HT1080 (cell line): ENCODE results near the gene TMEM54. TPM values are rescaled to one million over a fixed set of nuclear protein-coding genes. Genes with fewer than 3 reads are reported as not detected.

Experiments
- DNase-seq: peaks from one replicate; pipeline ENCODE4 v3.0.0-alpha.2; 2015; ENCODE audit warnings: low read depth
- total RNA-seq: library from RNA; depleted of rRNA; stranded (reverse); fragments of >200 nt; shearing (Covaris generic); gene quantifications from 2 replicates; pipeline ENCODE4 v1.2.3, GENCODE V29; 2014

The TMEM54 gene
- total RNA-seq, 1 experiment from 2014 or later, result 47.4 TPM

DNA sequence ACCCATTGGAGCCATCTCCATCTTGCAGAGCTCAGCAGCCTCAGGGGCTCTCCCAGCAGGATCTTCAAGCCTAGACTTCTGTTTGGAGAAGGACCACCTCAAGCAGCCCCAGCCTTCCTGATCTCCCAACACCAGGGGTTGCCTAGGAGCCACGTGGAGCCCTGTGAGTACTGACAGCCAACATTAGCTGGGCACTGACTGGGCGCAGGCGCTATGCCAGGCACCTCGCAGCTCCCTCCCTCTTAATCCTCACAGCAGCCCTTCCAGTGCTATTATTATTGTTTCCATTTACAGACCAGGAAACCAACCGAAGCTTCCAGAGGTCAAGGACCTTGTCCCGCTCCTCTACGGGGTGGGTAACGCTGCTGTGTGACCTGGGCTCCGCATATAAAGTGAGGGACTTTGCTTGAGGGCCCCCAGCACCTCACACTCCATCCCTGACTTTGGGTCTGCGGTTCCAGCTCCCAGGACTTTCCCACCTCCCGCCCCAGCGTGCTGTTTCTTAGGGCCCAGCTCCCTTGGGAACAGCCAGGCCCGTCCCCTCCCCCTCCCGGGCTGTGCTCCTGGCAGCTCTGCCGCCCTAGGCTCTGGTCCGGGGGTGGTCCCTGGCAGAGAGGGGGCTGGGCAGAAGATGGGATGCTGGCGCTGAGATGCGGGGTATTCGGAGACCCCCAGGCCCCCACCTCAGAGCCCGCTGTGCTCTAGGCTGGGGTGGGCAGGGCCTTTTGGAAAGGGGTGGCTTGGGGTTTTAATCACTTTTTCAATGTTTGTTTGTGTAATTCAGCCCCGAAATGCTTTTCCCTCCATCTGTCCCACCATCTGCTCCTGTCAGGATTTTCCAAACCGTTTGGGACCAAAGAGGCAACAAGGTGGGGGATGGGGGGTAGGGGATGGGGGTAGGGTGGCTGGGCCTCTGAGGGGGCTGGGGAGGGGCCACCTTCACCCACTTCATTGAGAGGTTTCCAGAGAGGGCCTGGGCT lies 19.0 kb downstream of the TMEM54 start:
- no peak for DNase-seq

DNA sequence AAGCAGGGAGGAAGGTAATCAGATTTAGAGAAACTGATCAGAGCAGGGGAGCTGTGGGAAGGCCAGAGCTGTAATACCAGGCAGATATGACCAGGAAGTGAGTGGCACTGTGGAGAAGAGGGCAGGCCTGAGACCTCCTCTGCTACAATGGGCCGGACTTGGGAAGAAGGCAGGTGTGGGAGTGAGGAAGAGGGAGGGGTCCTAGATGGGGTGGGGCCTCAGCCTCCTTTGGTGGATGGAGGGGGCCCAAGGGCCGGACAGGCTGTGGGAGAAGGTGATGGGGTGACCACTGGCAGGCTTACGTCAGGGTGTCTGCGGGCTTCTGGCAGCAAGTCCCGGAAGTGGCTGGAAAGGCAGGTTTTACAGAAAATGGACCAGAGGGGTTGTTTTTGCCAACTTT lies 19.9 kb downstream of the TMEM54 start:
- no peak for DNase-seq

DNA sequence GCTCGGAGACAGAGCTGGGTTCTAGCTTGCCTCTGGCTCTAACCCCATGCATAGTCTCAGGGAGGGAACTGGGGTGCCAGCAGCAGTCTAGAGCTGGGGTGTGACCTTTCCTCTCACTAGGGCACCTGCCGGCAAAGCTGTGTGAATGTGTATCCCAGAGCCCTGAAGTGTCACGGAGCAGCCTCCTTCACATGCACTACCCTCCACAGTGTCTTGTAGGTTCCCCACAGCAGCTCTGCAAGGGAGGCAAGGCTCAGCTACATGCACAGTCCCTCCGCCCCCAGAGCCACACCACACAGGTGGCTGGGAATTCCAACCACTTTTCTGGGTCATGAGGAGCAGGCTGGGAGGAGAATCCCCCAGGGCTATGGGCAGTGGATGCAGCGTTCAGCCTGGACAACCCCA lies 22.6 kb downstream of the TMEM54 start:
- DNase-seq, result no peak

DNA sequence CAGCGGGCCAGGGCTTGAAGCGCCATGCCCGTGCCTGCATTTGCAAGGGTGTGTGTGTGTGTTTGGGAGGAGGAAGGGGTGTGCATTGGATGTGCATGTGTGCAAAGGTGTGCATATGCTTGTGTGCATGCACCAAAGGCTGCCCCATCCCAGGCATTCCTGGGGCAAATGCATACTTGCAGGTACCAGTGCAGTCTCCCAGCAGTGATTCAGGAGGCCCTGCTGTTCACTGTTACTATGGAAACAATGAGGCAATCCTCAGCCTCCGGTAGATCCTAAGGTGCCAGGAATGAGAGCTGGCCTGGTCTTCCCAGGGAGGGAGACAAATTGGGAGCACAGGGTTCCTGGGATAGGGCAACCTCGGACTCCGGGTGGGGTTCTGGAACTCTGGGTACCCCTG lies 23.0 kb downstream of the TMEM54 start:
- DNase-seq, result peak; percentile 38

DNA sequence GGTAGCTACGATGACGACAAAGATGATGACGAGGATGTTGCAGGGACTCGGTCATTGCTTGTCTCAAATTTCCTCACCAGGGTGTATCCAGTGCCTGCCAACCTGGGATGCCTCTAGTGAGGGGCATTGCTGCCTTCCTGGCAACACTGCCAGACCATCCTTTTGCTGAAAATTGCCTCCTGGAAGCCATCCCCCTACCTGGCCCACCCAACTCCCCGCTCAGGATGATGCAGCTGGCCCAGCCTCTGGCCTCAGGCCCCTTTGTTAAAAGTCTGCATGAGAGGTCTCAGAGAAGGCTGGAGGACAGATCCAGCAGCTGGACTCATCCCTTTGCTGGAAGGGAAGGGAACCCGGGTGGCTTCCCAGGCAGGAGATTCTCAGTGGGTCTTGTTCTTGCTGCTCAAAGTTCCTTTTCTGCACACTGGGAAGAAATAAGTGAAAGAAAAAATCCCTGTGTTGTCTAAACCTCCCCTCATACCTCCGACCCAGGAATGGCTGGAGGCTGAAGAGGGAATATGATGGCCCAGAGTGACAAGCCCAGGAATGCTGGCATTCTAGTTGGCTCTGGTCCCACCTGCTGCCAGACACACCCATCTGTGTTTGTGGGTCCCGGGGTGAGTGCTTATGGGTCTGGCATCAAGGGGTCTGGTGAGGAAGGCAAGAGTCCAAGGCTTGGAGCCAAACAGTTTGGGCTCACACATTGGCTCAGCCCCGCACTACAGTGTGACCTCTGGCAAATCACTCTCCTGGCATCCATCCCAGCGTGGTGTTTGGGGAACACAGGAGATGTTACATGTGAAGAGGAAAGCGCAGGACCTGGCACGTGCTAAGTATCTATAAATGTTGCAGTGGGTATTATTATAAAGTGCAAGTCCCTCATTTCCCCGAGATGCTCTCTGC lies 23.7 kb downstream of the TMEM54 start:
- DNase-seq, result no peak

DNA sequence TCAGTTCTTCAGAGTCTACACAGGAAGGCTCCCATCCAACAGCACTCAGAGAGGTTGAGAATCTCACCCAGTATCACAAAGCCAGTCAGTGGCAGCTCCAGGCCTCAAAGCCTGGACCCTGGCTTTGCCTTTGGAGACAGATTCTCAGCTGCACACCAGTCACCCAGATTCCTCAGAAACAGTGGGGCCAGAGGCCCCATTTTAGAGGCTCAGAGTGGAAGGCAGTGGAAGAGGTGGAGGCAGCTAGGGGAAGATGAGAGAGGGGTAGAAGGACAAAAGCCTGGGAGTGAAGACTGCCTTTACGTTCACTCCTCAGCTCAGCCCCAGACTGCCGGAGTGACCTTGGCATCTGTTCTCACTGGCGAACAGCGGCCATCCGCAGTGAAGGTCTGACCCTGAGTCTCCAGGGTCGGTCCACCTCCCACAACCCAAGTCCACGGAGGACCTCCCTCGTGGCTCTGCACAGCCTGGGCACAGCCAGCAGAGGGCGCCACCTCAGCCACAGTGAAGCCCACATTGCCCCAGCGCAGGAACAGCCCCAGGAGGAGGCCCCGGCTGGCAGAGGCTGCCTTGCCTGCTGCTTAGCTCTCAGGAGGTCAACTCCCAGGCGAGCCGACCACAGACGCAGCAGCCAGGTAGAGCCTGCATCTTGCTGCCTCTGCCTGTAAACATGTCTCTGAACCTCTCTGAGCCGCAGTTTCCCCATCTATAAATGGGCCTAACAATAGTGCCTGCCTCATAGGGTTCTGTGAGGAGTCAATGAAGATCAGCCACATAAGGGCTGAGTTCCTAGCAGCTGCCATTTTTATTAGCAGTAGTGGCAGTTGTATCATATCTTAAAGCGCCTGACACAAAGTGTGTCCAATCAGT lies 24.6 kb downstream of the TMEM54 start:
- DNase-seq, result no peak

DNA sequence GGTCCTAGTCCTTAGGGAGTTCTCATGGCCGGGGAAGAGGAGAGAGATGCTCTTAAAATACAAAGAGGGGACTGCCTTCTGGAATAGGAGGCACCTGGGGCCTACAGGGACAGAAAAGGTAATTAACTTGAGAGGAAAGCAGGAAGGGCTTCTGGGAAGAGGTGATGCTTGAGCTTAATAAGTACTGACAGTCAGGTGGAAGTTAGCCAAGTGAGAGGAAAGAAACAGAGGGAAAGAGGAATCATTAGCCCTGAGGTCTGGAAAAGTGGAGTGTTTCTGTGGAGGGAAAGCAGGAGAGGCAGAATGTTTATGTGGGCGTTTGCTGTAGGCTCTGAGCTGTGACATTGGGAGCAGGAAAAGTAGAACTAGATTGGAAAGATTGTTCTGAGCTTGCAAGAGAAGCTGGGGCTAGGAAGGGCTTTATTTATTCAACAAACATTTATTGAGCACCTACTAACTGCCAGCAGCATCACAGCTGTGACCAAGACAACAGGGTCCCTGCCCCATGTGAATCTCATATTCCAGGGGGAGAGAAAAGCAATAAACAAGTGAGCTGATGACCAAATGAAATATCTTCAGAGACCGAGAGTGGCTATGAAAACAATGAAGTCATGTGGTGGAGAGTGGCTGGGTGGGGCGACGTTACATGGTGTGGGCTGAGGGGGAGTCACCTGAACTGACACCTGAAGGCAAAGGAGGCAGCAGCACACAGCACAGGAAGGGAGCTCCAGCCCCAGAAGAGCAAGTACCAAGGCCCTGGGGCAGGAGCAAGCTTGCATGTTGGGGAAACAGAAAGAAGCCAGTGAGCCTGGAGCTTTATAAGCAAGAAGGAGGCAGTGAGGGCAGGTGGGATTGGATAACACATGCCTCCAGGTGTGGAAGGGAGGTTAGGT lies 26.1 kb downstream of the TMEM54 start:
- DNase-seq, result no peak

DNA sequence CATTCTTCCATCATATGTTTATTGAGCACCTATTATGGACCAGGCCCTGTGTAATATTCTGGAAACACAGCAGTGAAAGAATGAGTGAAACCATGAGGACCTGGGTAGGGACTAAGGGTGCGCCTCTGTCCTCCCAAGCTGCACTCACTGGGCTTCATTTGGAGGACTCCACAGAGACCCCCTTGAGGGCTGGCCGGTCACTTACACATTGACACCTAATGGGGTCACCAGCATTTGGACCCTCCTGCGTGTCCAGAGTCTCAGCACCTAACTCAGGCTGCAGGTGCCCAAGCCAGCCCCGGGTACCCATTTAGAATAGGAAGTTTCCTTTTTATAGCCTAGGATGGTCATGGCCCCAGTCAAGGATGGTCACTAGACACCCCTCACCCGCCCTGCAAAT lies 27.7 kb downstream of the TMEM54 start:
- no peak for DNase-seq

DNA sequence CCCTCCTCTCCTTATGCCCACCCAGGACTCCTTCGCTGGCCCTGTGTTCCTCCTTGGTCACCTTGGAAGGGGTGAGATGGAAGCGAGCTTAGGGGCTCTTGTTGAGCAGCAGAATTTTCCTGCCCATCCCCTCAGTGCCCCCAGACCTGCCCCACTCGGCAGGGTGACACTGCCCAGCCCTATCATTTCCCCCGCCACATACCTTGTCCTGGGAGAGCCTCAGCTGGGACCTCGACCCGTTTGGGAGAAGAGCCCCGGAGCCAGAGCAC lies 29.1 kb downstream of the TMEM54 start:
- no peak for DNase-seq

DNA sequence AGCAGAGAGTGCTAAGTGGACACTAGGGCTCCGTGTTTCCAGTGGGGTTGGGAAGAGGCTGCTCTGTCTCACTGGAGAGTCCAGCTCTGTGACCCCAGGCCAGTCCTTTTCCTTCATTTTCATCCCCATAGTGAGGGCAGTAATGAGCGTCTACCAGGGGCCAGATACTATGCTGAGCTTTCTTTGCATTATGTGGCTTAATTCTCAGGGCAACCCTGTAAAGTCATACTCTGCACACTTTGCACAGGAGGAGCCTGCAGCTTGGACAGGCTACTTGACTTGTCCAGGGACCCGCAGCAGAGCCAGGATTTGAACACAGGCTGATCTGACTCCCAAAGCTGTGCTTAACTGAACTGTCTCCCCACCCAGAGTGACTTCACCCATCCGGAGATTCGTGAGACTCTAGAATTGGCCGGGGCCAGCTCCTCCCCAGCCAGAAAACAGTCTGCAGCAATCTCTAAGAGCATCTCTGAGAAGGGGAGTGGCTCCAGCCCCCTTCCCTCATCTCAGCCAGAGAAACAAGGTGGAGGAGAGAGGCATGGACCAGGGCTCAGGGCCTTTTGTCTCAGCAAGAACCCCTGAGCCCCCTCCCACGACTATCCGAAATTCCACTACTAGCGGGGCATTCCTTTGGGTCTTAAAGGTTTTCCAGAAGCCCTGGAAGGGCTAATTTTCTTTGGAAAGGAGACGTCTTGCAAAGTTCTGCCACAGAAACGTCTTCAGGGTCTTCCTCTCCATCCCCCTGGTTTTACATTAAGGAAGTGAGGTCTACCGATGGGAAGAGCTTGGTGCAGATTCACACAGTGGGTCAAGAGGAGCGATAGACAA lies 29.6 kb downstream of the TMEM54 start:
- DNase-seq, result no peak

DNA sequence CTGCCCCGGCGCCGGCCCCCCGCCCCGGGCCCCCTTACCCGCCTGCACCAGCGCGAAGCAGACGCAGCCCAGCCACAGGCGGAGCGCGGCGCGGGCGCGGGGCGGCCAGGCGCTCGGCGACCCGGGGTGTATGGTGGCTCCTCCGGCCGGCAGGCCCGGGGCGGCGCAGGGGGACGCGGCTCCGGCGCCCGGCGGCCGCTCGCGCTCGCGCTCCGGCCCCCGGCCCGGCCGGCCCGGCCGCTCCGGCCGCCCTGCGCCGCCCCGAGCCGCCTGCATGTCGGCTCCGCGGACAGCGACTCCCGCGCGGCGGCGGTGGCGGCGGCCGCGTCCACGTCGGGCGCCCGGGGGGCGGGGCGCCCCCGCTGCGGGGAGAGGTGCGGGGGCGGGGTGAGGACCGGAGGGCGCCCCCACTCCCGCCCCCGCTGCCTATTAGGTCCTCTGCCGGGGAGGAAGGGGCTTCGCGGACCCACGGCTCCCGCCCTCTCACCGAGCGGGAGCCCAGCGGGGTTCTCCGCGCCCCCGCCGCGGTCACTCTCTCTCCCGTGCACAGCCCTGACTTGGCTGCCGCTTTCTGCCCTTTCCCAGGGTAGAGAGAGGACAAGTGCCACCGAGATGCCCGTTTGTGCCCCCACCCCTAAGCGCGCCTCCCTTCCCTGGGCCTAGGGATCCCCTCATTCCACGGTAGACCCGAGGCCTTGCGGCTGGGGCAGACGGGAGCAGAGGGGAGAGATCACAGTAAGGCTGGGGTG lies 30.4 kb downstream of the TMEM54 start, which contains the start of gene FNDC5:
Gene FNDC5, minus strand, starts transcription at position 298 of the 749 bp plus-strand sequence.
- no peak for DNase-seq

DNA sequence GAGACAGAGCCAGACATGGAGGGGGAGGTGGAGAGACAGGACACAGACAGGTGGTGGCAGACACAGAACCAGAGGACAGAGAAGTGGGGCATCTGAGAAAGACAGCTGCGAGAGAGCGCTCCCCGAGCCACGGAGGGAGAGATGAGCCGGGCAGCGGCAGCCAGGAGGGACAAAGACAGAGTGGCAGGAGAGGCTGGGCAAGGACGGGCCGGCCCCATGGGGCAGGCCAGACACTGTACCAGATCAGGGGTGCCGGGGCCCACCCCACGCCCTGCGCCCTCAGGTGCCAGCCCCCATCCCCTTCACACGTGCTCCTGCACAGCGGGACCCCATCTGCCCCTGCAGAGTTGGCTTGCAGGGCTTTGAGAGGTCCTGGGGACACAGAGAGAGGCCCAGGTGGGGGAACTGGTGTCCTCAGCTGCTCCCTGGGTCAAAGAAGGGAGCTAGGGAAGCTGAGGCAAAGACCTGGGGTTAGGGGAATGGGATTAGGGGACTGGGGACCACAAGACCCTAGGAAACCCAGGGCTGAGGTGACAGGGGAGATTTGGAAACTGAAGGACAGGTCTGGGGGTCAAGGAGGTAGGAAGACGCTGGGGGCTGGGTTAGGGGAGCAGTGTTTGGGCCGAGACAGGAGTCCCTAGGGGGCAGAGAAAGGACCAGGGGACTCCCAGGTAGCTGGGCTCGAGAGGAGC lies 31.1 kb downstream of the TMEM54 start:
- DNase-seq, result no peak

DNA sequence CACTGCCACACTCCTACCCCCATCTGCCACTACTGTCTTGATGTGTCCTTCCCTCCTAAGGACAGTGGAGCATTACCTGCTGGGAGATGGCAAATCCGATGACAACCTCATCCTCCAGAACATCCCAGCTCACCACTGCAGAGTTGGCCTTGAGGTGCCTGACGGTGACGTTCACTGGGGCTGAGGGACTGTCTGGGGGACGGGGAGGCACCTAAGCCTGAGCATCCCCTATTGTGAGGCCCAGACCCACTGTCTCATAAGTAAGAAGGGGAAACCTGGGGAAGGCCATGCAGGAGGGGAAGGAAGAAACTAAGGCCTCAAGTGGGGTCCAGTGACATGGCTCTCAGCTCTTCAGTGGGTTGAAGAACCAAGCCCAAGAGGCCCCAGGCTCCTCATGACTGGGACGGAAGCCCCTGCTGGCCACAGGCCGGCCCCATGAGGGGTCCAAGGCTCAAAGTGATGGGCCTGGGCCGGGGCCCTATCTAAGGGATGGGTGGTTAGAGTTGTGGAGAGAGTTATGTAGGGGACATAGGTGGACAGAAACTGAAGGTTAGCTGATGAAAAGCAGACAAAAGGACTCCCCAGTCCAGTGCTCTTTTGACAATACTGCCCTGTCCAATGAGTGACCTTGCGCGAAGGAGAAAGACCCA lies 32.3 kb downstream of the TMEM54 start:
- no peak for DNase-seq

DNA sequence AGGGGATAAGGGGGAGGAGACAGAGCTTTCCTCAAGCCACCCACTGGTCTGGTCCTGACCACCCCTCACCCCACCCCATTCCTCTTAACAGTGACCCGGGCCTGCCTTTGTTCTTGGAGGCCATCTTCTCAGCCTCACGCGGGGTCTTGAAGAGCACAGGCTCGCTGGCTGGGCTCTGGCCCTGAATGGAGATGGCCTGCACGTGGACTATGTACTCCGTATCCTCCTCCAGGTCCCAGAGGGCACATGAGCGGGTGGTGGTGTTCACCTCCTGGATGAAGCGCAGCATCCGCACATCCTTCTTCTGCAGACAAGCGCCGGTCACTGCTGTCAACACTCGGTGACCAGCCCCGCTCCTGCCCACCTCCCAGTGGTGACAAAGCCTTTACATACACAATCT lies 33.1 kb downstream of the TMEM54 start:
- no peak for DNase-seq

DNA sequence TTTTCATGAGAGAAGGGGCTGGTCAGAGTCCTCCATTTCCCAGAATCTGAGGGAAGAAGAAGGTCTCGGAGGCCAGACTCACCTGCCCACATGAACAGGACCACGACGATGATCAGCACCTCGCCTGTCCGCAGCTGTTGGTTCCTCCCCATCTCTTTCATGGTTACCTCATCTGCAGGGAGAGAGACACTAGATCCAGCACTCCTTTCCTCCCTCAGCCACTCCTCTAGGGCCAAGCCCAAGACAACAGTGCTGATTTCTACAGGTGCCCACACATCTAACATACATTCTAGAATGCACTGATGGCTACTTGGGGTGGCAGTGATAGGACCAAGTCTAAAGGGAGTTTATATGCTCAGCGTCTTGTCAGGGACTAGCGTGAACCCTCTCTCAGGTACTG lies 33.5 kb downstream of the TMEM54 start:
- DNase-seq, result no peak

DNA sequence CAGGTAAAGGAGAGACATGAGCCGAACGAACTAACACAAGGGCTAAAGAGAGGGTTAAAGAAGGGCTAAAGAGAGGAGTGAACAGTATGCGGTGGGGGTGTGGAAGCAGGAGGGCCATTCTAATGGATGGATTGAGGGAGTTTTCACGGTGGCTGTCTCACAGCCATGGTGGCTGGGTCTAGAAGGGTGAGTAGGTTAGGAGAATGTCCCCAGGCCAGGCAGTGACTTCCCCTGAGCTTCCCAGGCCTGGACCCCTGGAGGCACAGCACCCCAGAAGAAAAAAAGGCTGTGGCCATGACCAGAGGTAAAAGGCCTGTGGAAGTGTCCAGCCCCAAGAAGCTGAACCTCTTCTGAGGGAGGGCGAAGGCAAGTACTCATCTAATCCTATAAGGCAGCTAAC lies 34.0 kb downstream of the TMEM54 start:
- no peak for DNase-seq

DNA sequence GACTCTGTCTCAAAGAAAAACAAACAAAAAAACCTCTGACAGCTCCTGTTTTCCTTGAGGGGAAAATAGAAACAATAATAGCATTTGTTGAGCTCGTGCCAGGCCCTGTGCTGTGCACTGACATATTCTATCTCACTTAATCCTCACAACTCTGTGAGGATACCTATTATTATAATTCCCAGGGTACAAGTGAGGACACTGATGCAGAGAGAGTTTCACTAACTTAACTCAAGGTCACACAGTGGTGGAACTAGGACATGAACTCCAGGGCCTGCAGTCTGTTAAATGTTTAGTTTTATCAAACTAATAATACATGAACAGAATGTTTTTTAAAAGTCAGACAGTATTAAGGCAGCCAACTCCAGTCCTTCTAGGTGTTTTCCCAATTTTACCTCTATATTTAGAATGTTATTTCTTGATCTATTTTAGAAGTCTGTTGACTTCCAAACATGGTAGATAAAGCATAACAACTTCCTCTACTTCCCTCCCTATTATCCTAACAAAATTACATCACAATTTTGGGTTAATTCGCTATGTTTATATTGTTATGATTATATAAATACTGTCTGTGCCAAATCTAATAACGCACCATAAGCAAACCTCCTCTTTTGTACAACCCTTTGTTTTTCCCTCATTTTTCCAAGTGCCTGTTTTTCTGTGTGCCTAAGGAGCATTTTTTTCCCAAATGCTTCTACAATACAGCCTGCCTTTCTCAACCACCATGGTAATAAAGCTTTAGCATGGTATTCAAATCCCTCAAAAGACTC lies 35.4 kb downstream of the TMEM54 start:
- DNase-seq, result no peak
